Measurements from ENCODE around the gene FGGY.

FGGY gene

GRCh38 chr1:59596432-59596831 lies 299.5 kb downstream of the FGGY start:
- ATAC-seq (ENCODE audit: low read depth) (peak; percentile 90), DNase-seq (ENCODE audit: low spot score) (peak; percentile 87)
- Histone ChIP-seq H3K4me3 (ENCODE audit: severe bottlenecking) (no peak overlapping the region), H3K4me1 (ENCODE audit: insufficient read depth, poor library complexity, severe bottlenecking) (peaks cover 26% of the 10 kb centered on the region), H3K36me3 (ENCODE audit: low read depth) (no peaks in the 10 kb centered on the region), H3K27me3 (ENCODE audit: insufficient read depth, poor library complexity, severe bottlenecking) (no peaks in the 10 kb centered on the region), H3K27ac (ENCODE audit: poor library complexity, severe bottlenecking) (peak overlapping the region; percentile 96), H3K9me3 (ENCODE audit: severe bottlenecking) (no peaks in the 10 kb centered on the region)
- TF ChIP-seq, protein P1, sequence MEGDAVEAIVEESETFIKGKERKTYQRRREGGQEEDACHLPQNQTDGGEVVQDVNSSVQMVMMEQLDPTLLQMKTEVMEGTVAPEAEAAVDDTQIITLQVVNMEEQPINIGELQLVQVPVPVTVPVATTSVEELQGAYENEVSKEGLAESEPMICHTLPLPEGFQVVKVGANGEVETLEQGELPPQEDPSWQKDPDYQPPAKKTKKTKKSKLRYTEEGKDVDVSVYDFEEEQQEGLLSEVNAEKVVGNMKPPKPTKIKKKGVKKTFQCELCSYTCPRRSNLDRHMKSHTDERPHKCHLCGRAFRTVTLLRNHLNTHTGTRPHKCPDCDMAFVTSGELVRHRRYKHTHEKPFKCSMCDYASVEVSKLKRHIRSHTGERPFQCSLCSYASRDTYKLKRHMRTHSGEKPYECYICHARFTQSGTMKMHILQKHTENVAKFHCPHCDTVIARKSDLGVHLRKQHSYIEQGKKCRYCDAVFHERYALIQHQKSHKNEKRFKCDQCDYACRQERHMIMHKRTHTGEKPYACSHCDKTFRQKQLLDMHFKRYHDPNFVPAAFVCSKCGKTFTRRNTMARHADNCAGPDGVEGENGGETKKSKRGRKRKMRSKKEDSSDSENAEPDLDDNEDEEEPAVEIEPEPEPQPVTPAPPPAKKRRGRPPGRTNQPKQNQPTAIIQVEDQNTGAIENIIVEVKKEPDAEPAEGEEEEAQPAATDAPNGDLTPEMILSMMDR (IDR thresholded peaks at IDR 0.05; ENCODE audit: poor library complexity, severe bottlenecking) = no peak

GRCh38 chr1:59596956-59597355 lies 300.1 kb downstream of the FGGY start:
- Histone ChIP-seq H3K27ac (ENCODE audit: poor library complexity, severe bottlenecking) (peak overlapping the region; percentile 96), H3K4me1 (ENCODE audit: insufficient read depth, poor library complexity, severe bottlenecking) (peaks cover 26% of the 10 kb centered on the region), H3K27me3 (ENCODE audit: insufficient read depth, poor library complexity, severe bottlenecking) (no peaks in the 10 kb centered on the region), H3K36me3 (ENCODE audit: low read depth) (no peaks in the 10 kb centered on the region), H3K9me3 (ENCODE audit: severe bottlenecking) (no peaks in the 10 kb centered on the region), H3K4me3 (ENCODE audit: severe bottlenecking) (no peak overlapping the region)
- DNase-seq (ENCODE audit: low spot score) (no peak), ATAC-seq (ENCODE audit: low read depth) (peak; percentile 47)
- TF ChIP-seq, protein P1 (IDR thresholded peaks at IDR 0.05; ENCODE audit: poor library complexity, severe bottlenecking) = no peak

- Histone ChIP-seq H3K27me3 (ENCODE audit: insufficient read depth, poor library complexity, severe bottlenecking) (no peaks in the 10 kb centered on the region), H3K27ac (ENCODE audit: poor library complexity, severe bottlenecking) (peak overlapping the region; percentile 96), H3K4me1 (ENCODE audit: insufficient read depth, poor library complexity, severe bottlenecking) (peaks cover 26% of the 10 kb centered on the region), H3K4me3 (ENCODE audit: severe bottlenecking) (no peak overlapping the region), H3K36me3 (ENCODE audit: low read depth) (no peaks in the 10 kb centered on the region), H3K9me3 (ENCODE audit: severe bottlenecking) (no peaks in the 10 kb centered on the region)
- TF ChIP-seq, protein P1 (IDR thresholded peaks at IDR 0.05; ENCODE audit: poor library complexity, severe bottlenecking) = no peak
- DNase-seq (ENCODE audit: low spot score) (no peak), ATAC-seq (ENCODE audit: low read depth) (no peak)
These were observed 300.7 kb downstream of the FGGY start for GRCh38 chr1:59597420-59598119.

- Histone ChIP-seq H3K9me3 (ENCODE audit: severe bottlenecking) (no peaks in the 10 kb centered on the region), H3K36me3 (ENCODE audit: low read depth) (no peaks in the 10 kb centered on the region), H3K27me3 (ENCODE audit: insufficient read depth, poor library complexity, severe bottlenecking) (no peaks in the 10 kb centered on the region), H3K27ac (ENCODE audit: poor library complexity, severe bottlenecking) (peak overlapping the region; percentile 96), H3K4me1 (ENCODE audit: insufficient read depth, poor library complexity, severe bottlenecking) (peaks cover 26% of the 10 kb centered on the region), H3K4me3 (ENCODE audit: severe bottlenecking) (no peak overlapping the region)
- DNase-seq (ENCODE audit: low spot score) = no peak
- TF ChIP-seq, protein P1 (IDR thresholded peaks at IDR 0.05; ENCODE audit: poor library complexity, severe bottlenecking) = no peak
- ATAC-seq (ENCODE audit: low read depth) = no peak
These were observed 301.2 kb downstream of the FGGY start for GRCh38 chr1:59598120-59598440.

GRCh38 chr1:59601041-59601441 lies 304.1 kb downstream of the FGGY start:
- DNase-seq (ENCODE audit: low spot score) = no peak
- H3K4me3 ChIP-seq (ENCODE audit: severe bottlenecking) = no peak overlapping the region
- no peaks in the 10 kb centered on the region for H3K9me3 ChIP-seq (ENCODE audit: severe bottlenecking)
- no peaks in the 10 kb centered on the region for H3K27me3 ChIP-seq (ENCODE audit: insufficient read depth, poor library complexity, severe bottlenecking)
- peaks cover 18% of the 10 kb centered on the region for H3K4me1 ChIP-seq (ENCODE audit: insufficient read depth, poor library complexity, severe bottlenecking)
- no peaks in the 10 kb centered on the region for H3K36me3 ChIP-seq (ENCODE audit: low read depth)
- H3K27ac ChIP-seq (ENCODE audit: poor library complexity, severe bottlenecking) = no peak overlapping the region
- ATAC-seq (ENCODE audit: low read depth) = no peak
- TF ChIP-seq, protein P1 (IDR thresholded peaks at IDR 0.05; ENCODE audit: poor library complexity, severe bottlenecking) = no peak
